ENCODE results near the gene C1orf146. TPM values are rescaled to one million over a fixed set of nuclear protein-coding genes. Genes with fewer than 3 reads are reported as not detected.

The C1orf146 gene
- total and polyA plus RNA-seq, 2 donors (not counting 1 experiment from before 2014, with no cell fraction given), result not detected

DNA sequence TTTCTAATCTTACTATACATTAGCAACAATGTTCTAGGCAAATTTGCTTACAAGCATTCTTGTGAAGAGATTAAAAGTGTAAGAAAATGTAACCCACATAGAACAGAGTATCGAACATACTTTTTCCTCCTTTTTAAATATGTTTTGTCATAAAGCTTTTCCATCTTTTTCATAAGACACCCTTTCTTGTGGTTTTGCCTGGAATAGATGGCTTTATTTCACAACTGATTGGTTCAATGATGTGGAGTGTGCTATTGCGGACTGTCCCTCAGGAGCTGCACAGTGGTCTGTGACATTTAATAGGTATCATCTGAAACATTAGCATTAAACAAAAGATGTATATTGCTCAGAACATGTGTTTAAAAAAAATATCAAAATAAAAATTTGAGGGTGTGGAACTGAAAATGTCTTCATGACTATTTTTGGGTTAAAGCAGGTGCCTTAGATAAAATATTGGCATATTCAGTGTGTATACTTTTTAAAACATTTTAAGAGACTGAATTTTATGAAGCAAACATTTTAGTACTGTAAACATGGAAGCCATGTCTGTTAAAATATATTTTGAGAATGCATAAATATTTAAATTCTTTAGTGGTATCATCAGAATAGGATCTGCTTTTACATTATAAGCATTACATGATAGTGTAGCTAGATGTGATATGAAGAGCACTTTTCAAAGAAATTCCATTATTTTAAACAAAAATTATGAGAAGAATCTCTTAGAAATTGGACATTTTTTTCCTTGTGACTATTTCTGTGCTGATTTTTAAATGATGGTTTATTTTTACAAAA, 48.3 kb upstream of the C1orf146 start:
- Histone ChIP-seq H3K36me3 (replicated peaks in 1 of 2; ENCODE audit: control extremely low read depth in 1 of 2, control insufficient read depth in 1 of 2, extremely low read depth in 1 of 2, insufficient read depth in 2 of 2, low read length in 1 of 2) (no peaks in the 10 kb centered on the region), H3K79me2 (ENCODE audit: control insufficient read depth, insufficient read depth, low read length) (no peaks in the 10 kb centered on the region), H2AFZ (ENCODE audit: insufficient read depth, low read depth, low read length, poor library complexity, severe bottlenecking) (no peak overlapping the region), H3K27ac (ENCODE audit: low read length in 2 of 2) (no peak overlapping the region), H4K20me1 (ENCODE audit: control insufficient read depth, insufficient read depth, low read length, poor library complexity, severe bottlenecking) (no peaks in the 10 kb centered on the region), H3K9me3 (ENCODE audit: control extremely low read depth in 1 of 3, control insufficient read depth in 2 of 3, insufficient read depth in 1 of 3, low read length in 2 of 3) (no peaks in the 10 kb centered on the region), H3K4me3 (ENCODE audit: control extremely low read depth in 1 of 5, extremely low read depth in 1 of 5, insufficient read depth in 1 of 5, low read depth in 2 of 5, low read length in 4 of 5) (no peak overlapping the region), H3K4me1 (ENCODE audit: control insufficient read depth in 2 of 2, insufficient read depth in 2 of 2, low read length in 2 of 2) (no peaks in the 10 kb centered on the region), H3K9ac (ENCODE audit: low read length) (no peak overlapping the region), H3K4me2 (replicated peaks; ENCODE audit: low read depth, low read length, poor library complexity, severe bottlenecking) (no peak overlapping the region), H3K27me3 (replicated peaks in 1 of 4; ENCODE audit: control extremely low read depth in 1 of 4, control insufficient read depth in 3 of 4, insufficient read depth in 4 of 4, low read length in 3 of 4) (no peaks in the 10 kb centered on the region)
- no peaks in the 10 kb centered on the region for H3K4me1 Mint-ChIP-seq
- ChIA-PET POLR2A (no interaction called here), CTCF (no interaction called here)
- DNase-seq (no peak), ATAC-seq (ENCODE audit: low read depth) (no peak)
- H3K27ac Mint-ChIP-seq, result no peak overlapping the region
- no peak for TF ChIP-seq EZH2 (IDR thresholded peaks at IDR 0.05; ENCODE audit: borderline replicate concordance, insufficient read depth, low read depth, low read length, poor library complexity, severe bottlenecking)
- TF ChIP-seq, protein P1, sequence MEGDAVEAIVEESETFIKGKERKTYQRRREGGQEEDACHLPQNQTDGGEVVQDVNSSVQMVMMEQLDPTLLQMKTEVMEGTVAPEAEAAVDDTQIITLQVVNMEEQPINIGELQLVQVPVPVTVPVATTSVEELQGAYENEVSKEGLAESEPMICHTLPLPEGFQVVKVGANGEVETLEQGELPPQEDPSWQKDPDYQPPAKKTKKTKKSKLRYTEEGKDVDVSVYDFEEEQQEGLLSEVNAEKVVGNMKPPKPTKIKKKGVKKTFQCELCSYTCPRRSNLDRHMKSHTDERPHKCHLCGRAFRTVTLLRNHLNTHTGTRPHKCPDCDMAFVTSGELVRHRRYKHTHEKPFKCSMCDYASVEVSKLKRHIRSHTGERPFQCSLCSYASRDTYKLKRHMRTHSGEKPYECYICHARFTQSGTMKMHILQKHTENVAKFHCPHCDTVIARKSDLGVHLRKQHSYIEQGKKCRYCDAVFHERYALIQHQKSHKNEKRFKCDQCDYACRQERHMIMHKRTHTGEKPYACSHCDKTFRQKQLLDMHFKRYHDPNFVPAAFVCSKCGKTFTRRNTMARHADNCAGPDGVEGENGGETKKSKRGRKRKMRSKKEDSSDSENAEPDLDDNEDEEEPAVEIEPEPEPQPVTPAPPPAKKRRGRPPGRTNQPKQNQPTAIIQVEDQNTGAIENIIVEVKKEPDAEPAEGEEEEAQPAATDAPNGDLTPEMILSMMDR (IDR thresholded peaks at IDR 0.05), result no peak
- H3K4me3 Mint-ChIP-seq, result no peak overlapping the region
- intact Hi-C loops (cut with micrococcal nuclease), result no loop called here
- H3K9me3 Mint-ChIP-seq (ENCODE audit: insufficient read depth), result no peaks in the 10 kb centered on the region
- no CpG with 5 or more reads among the region's 2 CpGs for WGBS (ENCODE audit: insufficient coverage)
- no peaks in the 10 kb centered on the region for H3K27me3 Mint-ChIP-seq

DNA sequence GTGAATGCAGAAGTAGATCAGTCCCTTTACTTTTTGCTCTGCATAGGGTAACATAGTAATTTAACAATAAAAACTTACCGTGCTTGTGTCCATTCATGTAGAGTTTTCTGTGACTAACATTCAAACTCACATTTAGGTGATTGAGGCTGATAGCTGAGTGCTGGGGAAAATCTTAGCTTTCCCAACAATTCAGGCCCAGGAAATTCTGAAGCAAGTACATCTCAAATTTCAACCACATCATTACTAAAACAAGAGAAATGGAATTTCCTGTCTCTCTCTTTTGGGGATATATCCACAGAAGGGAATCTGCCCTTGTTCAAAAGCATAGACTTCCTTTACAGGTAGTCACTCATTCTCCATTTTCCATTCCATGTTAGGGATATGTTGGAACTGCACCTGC, 33.1 kb upstream of the C1orf146 start:
- CTCF ChIA-PET, result no interaction called here
- H3K4me2 ChIP-seq (replicated peaks; ENCODE audit: low read depth, low read length, poor library complexity, severe bottlenecking), result no peak overlapping the region
- no peak overlapping the region for H3K4me3 Mint-ChIP-seq

More for the DNA sequence above, 33.1 kb upstream of the C1orf146 start:
- ATAC-seq (ENCODE audit: low read depth) (no peak), DNase-seq (no peak)
- Histone ChIP-seq H3K79me2 (ENCODE audit: control insufficient read depth, insufficient read depth, low read length) (no peaks in the 10 kb centered on the region), H3K9me3 (ENCODE audit: control extremely low read depth in 1 of 3, control insufficient read depth in 2 of 3, insufficient read depth in 1 of 3, low read length in 2 of 3) (no peaks in the 10 kb centered on the region), H3K36me3 (replicated peaks in 1 of 2; ENCODE audit: control extremely low read depth in 1 of 2, control insufficient read depth in 1 of 2, extremely low read depth in 1 of 2, insufficient read depth in 2 of 2, low read length in 1 of 2) (no peaks in the 10 kb centered on the region), H3K27me3 (replicated peaks in 1 of 4; ENCODE audit: control extremely low read depth in 1 of 4, control insufficient read depth in 3 of 4, insufficient read depth in 4 of 4, low read length in 3 of 4) (no peaks in the 10 kb centered on the region), H3K4me3 (ENCODE audit: control extremely low read depth in 1 of 5, extremely low read depth in 1 of 5, insufficient read depth in 1 of 5, low read depth in 2 of 5, low read length in 4 of 5) (no peak overlapping the region), H3K4me1 (ENCODE audit: control insufficient read depth in 2 of 2, insufficient read depth in 2 of 2, low read length in 2 of 2) (no peaks in the 10 kb centered on the region), H3K27ac (ENCODE audit: low read length in 2 of 2) (no peak overlapping the region), H4K20me1 (ENCODE audit: control insufficient read depth, insufficient read depth, low read length, poor library complexity, severe bottlenecking) (no peaks in the 10 kb centered on the region), H3K9ac (ENCODE audit: low read length) (no peak overlapping the region), H2AFZ (ENCODE audit: insufficient read depth, low read depth, low read length, poor library complexity, severe bottlenecking) (no peak overlapping the region)
- POLR2A ChIA-PET, result no interaction called here
- Mint-ChIP-seq H3K27ac (no peak overlapping the region), H3K9me3 (ENCODE audit: insufficient read depth) (no peaks in the 10 kb centered on the region), H3K4me1 (no peaks in the 10 kb centered on the region), H3K27me3 (peaks cover 6% of the 10 kb centered on the region)
- intact Hi-C loops (cut with micrococcal nuclease), result no loop called here
- WGBS (ENCODE audit: insufficient coverage), result no CpG with 5 or more reads among the region's 1 CpG
- TF ChIP-seq, protein P1 (IDR thresholded peaks at IDR 0.05), result no peak
- TF ChIP-seq EZH2 (IDR thresholded peaks at IDR 0.05; ENCODE audit: borderline replicate concordance, insufficient read depth, low read depth, low read length, poor library complexity, severe bottlenecking), result no peak
